ENCODE data around the gene ANKRD40CL.
"Not testable (repeated sequence)": the region's sequence is repeated elsewhere in the genome, so short reads cannot be mapped to it uniquely, and the experiment has no call there.

ANKRD40CL gene

GRCh38 chr17:50728112-50728429 is 39.2 kb downstream of the ANKRD40CL start:
- no peak overlapping the region for H2AFZ ChIP-seq (ENCODE audit: low read length)
- peaks cover 100% of the 10 kb centered on the region for H3K79me2 ChIP-seq (ENCODE audit: low read length)
- H4K20me1 ChIP-seq (ENCODE audit: insufficient read depth, low read length) = peaks cover 95% of the 10 kb centered on the region
- no peaks in the 10 kb centered on the region for H3K9me2 ChIP-seq (replicated peaks; ENCODE audit: insufficient read depth, low read length)
- H3K27ac ChIP-seq (ENCODE audit: low read length) = no peak overlapping the region
- no peak overlapping the region for H3K9ac ChIP-seq (ENCODE audit: low read length)
- H3K4me3 ChIP-seq (ENCODE audit: low read length) = no peak overlapping the region
- no peaks in the 10 kb centered on the region for H3K27me3 ChIP-seq (replicated peaks; ENCODE audit: insufficient read depth, low read length)
- no peaks in the 10 kb centered on the region; the same call in 1 of the 2 replicates for H3K36me3 ChIP-seq (replicated peaks; ENCODE audit: insufficient read depth, low read length)
- no peaks in the 10 kb centered on the region for H3F3A ChIP-seq (ENCODE audit: insufficient read depth, low read length)
- H3K4me2 ChIP-seq (ENCODE audit: low read depth, low read length) = no peak overlapping the region
- no peaks in the 10 kb centered on the region for H3K9me3 ChIP-seq (replicated peaks; ENCODE audit: insufficient read depth, low read length)
- no peak for DNase-seq
- no peak for TF ChIP-seq EZH2phosphoT487 (IDR thresholded peaks at IDR 0.05; ENCODE audit: low read length)
- TF ChIP-seq CTCF (IDR thresholded peaks at IDR 0.05; ENCODE audit: low read length) = no peak
- no peak for TF ChIP-seq EZH2 (optimal IDR thresholded peaks at IDR 0.05; ENCODE audit: low read depth, low read length)
- peaks cover under 1% of the 10 kb centered on the region for H3K4me1 ChIP-seq (ENCODE audit: low read length)

- no peak for TF ChIP-seq CTCF (IDR thresholded peaks at IDR 0.05; ENCODE audit: low read length)
- TF ChIP-seq EZH2phosphoT487 (IDR thresholded peaks at IDR 0.05; ENCODE audit: low read length) = no peak
- TF ChIP-seq EZH2 (optimal IDR thresholded peaks at IDR 0.05; ENCODE audit: low read depth, low read length) = no peak
- Histone ChIP-seq H3K4me2 (ENCODE audit: low read depth, low read length) (no peak overlapping the region), H3K9ac (ENCODE audit: low read length) (no peak overlapping the region), H3K36me3 (replicated peaks; ENCODE audit: insufficient read depth, low read length) (no peaks in the 10 kb centered on the region; the same call in 1 of the 2 replicates), H3K79me2 (ENCODE audit: low read length) (peaks cover 100% of the 10 kb centered on the region), H3F3A (ENCODE audit: insufficient read depth, low read length) (peaks cover 5% of the 10 kb centered on the region; the same call in 1 of the 2 replicates), H3K4me3 (ENCODE audit: low read length) (no peak overlapping the region), H3K4me1 (ENCODE audit: low read length) (peaks cover 16% of the 10 kb centered on the region), H2AFZ (ENCODE audit: low read length) (no peak overlapping the region), H3K27ac (ENCODE audit: low read length) (no peak overlapping the region), H3K9me3 (replicated peaks; ENCODE audit: insufficient read depth, low read length) (no peaks in the 10 kb centered on the region), H3K27me3 (replicated peaks; ENCODE audit: insufficient read depth, low read length) (no peaks in the 10 kb centered on the region), H4K20me1 (ENCODE audit: insufficient read depth, low read length) (peaks cover 96% of the 10 kb centered on the region), H3K9me2 (replicated peaks; ENCODE audit: insufficient read depth, low read length) (no peaks in the 10 kb centered on the region)
- no peak for DNase-seq
Observed at GRCh38 chr17:50725769-50726655, 41.3 kb downstream of the ANKRD40CL start.

- not testable (repeated sequence) for H3K9ac ChIP-seq (ENCODE audit: low read length); H3K36me3 ChIP-seq (replicated peaks; ENCODE audit: insufficient read depth, low read length); DNase-seq; H3K4me2 ChIP-seq (ENCODE audit: low read depth, low read length); H2AFZ ChIP-seq (ENCODE audit: low read length); H3K27me3 ChIP-seq (replicated peaks; ENCODE audit: insufficient read depth, low read length); H3K27ac ChIP-seq (ENCODE audit: low read length); H3K9me3 ChIP-seq (replicated peaks; ENCODE audit: insufficient read depth, low read length); H3K4me3 ChIP-seq (ENCODE audit: low read length); H3K9me2 ChIP-seq (replicated peaks; ENCODE audit: insufficient read depth, low read length)
- Histone ChIP-seq H3K79me2 (ENCODE audit: low read length) (peaks cover 100% of the 10 kb centered on the region), H3K4me1 (ENCODE audit: low read length) (peaks cover 16% of the 10 kb centered on the region), H4K20me1 (ENCODE audit: insufficient read depth, low read length) (peaks cover 88% of the 10 kb centered on the region), H3F3A (ENCODE audit: insufficient read depth, low read length) (peaks cover 11% of the 10 kb centered on the region)
Observed at GRCh38 chr17:50724622-50725021, 42.7 kb downstream of the ANKRD40CL start.

GRCh38 chr17:50722746-50723145 is 44.6 kb downstream of the ANKRD40CL start:
- TF ChIP-seq CTCF (IDR thresholded peaks at IDR 0.05; ENCODE audit: low read length) (no peak), EZH2 (optimal IDR thresholded peaks at IDR 0.05; ENCODE audit: low read depth, low read length) (no peak), EZH2phosphoT487 (IDR thresholded peaks at IDR 0.05; ENCODE audit: low read length) (no peak)
- Histone ChIP-seq H3K27me3 (replicated peaks; ENCODE audit: insufficient read depth, low read length) (no peaks in the 10 kb centered on the region), H3K9ac (ENCODE audit: low read length) (no peak overlapping the region), H2AFZ (ENCODE audit: low read length) (no peak overlapping the region), H3F3A (ENCODE audit: insufficient read depth, low read length) (peaks cover 14% of the 10 kb centered on the region), H3K27ac (ENCODE audit: low read length) (no peak overlapping the region), H3K4me3 (ENCODE audit: low read length) (0 out of 2 replicates have a peak overlapping the region, but pooled peaks have one; percentile 7), H3K9me3 (replicated peaks; ENCODE audit: insufficient read depth, low read length) (no peaks in the 10 kb centered on the region), H3K4me2 (ENCODE audit: low read depth, low read length) (peak overlapping the region; percentile 14; the same call in 1 of the 2 replicates), H3K79me2 (ENCODE audit: low read length) (peaks cover 84% of the 10 kb centered on the region), H3K9me2 (replicated peaks; ENCODE audit: insufficient read depth, low read length) (no peaks in the 10 kb centered on the region), H3K36me3 (replicated peaks; ENCODE audit: insufficient read depth, low read length) (no peaks in the 10 kb centered on the region; the same call in 1 of the 2 replicates), H4K20me1 (ENCODE audit: insufficient read depth, low read length) (peaks cover 70% of the 10 kb centered on the region), H3K4me1 (ENCODE audit: low read length) (peaks cover 16% of the 10 kb centered on the region)
- no peak for DNase-seq
